Stimulated activated CD4-positive, alpha-beta T cell treated with anti-CD3 and anti-CD28 coated beads, Interleukin-1b, Interleukin-23, amount 100 ng/mL, for 4 hours (primary cell): ENCODE results near the gene P2RX3.
"Not testable (repeated sequence)": the region's sequence is repeated elsewhere in the genome, so short reads cannot be mapped to it uniquely, and the experiment has no call there.

Experiments used
- DNase-seq, 2 donors: peaks; one replicate each; pipeline ENCODE4 v3.0.0-alpha.2; 2020; ENCODE audit warnings: low read depth in 2 of 2

The P2RX3 gene

DNA sequence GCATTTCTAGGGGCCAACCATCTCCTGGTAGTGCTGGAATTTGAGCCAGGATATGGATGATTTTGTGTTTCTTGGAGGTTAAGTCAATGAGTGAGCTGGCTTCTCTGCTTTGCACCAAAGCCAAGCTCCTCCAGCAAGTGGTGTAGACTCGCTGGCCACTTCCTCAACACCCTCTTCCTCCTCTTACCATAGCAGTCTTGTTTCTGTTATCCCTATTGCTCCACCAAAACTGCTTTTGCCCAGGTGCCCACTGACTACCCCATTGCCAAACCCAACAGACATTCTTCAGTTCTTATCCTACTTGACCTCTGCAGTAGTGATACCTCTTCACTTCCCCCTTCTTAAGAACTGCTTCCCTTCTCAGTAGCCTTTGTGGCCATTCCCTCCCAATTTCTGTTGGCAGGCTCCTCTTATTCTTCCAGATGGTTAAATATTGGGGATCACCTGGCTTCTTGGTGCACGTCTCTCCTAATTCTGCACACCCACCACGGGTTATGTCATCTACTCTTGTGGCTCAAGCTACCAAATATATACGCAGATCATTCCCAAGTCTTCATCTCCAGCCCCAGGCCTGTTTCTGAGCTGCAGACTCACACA lies 59.3 kb downstream of the P2RX3 start:
- DNase-seq, result no peak

DNA sequence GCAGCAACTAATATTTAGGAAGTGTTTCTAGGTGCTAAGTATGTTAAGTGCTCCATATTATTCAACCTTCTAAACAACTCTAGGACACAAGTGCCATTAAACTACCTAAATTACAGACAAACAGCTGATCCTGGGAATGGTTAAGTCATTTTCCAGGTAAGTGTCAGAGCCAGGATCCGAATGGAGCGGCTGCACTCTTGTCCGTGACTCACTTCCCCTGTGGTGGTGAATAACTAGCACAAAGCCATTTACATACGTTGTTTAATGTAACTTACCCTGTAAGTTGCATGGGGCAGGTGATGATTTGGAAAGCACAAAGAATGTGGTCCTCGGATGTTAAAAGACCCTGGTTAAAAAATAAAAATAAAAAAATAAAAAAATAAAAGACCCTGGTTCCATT lies 61.1 kb downstream of the P2RX3 start:
- no peak for DNase-seq

DNA sequence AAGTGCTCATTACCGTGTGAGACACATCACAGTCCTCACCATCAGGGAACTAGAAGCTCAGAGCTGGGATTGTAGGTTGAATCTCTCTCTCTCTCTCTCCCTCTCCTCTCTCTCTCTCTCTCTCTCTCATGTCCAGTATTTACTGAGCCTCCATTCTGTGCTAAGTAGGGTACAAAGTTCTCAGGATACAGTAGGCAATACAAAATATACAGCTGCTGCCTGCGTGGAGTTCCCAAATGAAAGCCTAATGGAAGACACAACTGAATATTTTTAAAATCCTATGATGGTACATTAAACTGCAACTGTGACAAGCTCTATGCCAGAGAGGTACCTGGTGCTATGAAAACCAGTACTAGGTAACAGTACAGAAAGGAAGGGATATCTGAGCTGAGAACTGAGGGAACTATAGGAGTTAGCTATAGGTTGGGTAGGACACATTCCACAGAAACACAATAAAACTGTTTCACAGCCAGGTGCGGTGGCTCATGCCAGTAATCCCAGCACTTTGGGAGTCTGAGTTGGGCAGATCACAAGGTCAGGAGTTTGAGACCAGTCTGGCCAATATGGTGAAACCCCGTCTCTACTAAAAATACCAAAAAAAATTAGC lies 61.9 kb downstream of the P2RX3 start:
- DNase-seq, result no peak

DNA sequence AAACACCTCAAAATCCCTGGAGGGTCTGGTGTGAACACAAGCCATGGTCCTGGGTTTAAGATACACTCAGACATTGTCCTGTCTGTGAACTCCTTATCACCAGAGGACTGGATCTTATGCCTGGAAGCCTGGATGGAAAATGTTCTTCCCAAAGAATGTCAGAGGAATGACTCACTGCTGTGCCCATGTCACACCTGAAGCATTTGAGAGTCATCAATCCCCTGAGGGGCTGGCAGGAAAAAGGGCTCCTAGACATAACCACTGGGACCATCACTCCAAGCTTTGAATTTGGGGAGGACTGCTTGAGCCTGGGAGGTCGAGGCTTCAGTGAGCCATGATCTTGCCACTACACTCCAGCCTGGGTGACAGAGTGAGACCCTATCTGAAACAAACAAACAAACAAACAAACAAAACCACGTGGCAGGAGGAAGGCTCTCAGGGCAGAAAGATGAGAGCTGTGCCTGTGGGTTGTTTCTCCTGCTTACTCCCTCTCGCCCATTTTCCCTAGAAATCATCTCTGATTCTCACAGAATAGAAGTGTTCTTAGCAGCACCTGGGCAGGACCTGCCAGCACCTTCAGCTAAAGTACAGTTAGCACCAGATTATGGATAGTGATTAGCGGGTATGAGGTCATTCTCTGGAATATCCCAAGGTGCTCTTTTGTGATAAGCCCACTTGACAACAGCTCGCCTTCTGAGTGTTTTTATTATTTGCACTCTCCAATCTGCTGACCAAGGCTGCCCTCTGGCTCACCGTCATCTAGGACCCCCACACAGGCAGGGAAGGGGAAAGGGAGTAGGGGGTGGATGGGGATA lies 64.2 kb downstream of the P2RX3 start:
- no peak for DNase-seq

DNA sequence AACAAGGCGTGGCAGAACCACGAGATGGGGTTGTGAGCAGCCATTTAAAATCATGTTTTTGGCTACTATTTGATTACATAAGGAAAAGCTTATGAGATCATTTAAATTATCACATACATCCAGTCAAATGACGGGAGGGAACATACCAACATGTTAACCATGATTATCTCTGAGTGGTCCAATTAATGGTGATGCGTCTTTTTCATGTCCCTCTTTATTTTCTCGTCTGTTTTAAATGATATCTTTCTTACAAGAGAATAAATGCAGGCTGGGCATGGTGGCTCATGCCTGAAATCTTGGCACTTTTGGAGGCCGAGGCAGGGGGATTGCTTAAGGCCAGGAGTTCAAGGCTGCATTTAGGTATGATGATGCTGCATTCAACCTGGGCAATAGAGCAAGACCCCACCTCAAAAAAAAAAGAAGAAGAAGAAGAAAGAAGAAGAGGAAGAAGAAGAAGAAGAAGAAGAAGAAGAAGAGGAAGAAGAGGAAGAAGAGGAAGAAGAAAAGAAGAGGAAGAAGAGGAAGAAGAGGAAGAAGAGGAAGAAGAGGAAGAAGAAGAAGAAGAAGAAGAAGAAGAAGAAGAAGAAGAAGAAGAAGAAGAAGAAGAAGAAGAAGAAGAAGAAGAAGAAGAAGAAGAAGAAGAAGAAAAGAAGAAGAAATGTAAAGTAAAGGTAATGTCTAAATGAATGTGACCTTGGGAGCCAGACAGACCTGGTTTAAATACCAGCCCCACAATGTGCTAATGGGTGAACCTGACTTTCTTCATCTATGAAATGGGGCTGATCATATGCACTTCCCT lies 65.0 kb downstream of the P2RX3 start:
- not testable (repeated sequence) for DNase-seq

DNA sequence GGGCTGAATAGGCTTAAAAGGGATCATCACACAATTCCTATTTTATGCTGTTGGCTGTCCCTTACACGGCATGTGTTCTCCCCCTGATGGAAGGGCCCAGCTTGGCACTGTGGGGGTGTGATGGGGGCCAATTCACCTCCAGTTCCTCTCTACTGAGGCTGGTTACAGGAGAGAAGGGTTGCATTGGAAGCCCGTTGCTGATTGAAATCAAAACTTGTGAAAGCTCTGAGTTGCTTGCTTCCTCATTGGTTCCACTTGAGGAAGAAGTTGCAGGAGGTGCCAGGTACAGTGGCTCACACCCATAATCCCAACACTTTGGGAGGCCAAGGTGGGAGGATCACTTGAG lies 65.6 kb downstream of the P2RX3 start:
- no peak for DNase-seq

DNA sequence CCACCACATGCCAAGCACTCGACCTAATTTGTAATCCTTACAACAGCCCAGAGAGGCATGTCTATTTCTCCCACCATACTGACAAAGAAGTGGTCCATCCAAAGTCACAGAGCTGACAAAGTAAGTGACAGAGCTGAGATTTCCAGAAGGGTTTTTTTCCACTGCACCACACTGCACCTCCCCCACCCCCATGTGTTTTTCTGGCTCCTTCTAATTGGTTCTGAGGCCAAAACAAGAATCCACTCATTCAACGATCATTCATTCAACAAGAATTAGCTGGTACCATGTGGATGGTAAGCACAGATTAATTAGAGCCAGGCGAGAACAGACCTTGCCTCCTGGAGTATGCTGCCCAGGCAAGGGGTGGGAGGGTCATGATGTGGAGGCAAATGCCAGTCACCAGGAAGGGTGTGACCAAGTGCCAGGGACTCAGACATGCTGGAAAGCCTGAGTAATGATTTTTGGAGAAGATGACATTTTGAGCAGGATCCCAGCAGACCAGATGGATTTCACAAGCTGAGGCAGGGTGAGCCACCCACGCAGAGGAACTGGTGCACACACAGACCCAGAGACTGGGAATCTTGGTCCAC lies 67.2 kb downstream of the P2RX3 start:
- DNase-seq, result no peak

DNA sequence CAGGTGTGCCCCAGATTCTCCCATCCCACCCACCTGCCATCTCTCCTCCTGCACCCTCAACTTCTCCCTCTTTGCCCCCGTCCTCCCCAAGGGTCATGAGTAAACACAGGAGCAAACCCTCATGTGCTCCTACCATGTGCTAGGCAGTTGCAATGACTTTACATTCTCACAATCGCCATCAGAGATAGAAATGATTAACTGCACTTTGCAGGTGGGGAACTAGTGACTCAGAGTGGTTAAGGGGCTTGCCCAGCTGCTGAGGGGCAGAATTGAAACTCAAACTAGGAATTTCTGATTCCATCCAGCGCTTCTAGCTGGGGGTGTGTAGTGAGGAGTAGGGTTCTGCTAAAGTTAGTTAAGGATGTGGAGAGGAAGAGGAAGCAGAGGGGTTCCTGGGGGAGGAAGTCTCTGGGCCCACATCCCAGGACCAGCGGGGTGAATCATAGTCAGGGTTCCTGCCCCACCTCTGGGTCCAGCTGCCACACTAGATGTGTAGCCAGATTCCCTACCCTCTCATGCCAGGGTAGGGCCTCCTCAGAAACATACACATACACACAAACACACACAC lies 68.3 kb downstream of the P2RX3 start:
- peak; percentile 39 to 43 for DNase-seq

DNA sequence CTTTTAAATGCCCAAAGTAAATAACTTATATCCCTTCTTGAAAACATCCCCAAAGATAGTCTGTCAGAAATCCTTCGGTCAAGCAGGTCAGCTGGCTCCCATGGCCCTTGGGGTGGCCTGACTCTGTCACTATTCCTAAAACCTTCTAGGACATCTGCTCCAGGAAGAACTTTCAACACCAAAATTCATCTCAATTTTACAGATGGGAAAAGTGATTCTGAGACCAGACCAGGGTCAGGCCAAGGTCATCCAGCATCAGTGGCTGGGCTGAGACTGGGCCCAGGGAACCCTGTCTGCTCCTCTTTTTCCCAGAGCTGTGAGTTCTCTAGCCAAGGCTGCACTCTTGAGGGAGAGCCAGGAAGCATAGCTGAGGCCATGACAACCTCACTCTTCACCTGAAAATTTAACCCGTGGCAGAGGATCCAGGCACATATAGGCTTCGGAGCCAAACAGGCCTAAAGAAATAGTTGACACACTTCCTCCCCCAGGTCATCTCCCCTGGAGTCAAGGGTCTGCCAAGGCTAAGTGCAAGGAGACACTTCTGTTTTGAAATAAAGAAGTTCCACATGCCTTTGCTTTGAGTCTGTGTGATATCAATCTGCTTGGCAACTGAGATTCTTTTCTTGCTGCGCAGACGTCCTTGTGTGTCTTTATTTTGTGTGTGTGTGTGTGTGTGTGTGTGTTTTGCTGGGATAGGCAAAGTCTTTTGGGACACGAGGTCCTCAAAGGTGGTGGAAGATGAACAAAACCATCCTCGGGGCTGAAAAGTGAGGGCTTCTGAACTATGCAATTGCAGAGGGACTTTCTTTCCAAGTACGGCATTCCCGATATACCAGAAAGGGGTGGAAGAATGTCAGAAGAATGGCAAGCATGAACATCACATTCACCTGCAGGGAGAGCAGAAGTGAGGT lies 69.1 kb downstream of the P2RX3 start:
- no peak for DNase-seq

DNA sequence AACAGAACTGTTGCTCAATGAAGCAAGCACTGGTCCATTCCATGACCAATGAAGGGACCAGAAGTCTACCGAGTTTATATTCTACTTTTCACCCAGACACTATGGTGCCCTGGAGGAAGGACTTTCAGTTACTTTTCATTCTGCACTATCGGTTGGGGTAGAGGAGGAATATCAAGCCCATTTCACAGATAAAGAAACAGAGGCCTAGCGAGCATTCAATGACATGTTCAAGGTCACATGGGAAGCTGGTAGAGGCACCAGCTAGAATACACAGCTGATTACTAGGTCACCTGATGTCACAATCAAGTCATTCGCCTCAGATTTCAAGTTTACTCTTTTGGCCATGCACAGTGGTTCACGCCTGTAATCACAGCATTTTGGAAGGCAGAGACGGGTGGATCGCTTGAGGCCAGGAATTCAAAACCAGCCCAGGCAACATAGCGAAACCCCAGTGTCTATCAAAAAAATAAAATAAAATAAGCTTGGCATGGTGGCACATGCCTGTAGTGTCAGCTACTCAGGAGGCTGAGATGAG lies 69.9 kb downstream of the P2RX3 start:
- no peak for DNase-seq

DNA sequence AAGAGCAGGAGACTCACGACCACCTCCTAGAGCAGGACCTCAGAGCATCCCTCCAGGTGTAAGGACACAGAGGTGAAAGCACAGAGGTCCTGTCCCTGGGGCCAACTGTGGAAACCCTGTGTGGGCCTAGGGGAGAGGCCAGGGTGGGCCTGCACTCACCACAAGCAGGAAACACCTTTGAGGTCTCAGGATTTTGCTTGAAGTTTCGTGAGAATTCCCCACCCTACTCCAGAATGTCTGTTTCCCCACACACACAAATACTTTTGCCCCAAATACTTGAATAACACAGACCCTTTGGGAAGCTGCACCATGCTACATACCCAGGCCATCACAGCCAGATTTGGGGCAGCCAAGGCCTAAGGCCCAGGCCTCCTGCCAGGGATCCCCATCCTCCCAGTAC lies 70.6 kb downstream of the P2RX3 start:
- DNase-seq, result no peak

DNA sequence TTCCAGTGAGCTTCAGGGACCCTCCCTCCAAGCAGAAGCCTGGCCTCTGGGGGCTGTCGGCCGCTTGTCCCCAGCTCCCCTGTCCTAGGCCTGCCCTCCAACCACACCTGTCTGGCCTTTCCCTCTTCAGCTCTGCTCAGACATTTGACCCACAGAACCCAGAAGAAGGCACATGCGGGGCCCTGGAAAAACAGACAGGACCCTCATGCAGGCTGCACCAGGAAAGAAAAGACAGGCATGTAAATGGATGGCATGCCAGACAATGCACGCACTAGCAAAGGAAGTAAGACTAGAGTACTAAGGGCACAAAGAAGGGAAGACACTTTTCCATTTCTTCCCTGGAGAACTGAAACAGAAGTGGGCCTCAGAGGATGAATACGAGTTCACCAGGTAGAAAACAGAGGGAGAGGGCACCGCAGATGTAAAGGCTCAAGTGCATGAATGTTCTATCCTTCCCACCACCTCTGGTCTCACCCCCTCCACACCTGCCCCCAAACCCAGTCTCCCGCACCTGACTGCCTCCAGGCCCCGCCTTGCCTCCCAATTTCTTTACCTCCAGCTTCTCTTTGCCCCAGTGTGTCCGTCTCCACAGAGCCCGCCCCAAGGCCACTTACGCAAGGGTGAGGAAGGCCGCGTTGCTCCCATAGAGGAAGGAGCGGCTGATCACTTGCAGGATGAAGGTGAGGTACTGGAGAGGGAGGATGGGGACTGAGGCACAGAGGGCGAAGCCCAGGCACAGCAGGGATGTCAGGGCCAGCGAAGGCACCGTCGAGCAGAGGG lies 71.4 kb downstream of the P2RX3 start:
- no peak for DNase-seq

DNA sequence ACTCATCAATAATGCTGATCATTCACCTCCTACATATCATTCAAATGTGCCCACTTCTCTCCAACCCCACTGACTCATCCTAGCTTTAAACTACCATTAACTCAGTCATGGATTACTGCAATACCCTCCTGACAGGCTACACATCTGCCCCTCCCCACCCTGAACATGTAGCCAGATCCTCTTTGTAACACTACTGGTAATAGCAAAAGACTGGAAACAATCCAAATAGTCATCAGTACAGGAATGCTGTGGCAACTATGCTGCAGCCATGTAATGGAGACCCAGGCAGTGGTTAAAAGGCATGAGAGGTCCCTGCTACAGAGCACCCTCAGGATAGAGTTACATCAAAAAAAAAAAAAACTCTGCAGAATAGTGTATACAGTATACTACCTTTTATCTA lies 72.1 kb downstream of the P2RX3 start:
- no peak for DNase-seq

DNA sequence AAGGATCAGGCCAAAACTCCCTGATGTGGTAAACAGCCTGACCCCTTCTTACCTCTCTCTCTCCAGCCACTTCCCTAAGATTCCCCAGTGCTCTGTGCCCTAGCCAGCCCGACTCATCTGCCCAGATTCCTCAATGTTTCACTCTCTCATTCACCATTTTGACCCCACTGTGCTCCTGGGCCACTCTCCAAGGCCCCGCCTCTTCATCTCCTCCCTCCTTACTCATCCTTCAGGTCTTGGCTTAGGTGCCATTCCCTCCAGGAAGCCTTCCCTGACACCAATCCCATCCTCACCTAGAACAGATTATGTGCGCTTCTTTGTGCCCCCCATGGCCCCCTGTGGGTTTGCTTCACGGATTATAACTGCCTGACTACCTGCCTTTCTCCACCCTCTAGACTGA lies 75.5 kb downstream of the P2RX3 start:
- DNase-seq, result no peak

DNA sequence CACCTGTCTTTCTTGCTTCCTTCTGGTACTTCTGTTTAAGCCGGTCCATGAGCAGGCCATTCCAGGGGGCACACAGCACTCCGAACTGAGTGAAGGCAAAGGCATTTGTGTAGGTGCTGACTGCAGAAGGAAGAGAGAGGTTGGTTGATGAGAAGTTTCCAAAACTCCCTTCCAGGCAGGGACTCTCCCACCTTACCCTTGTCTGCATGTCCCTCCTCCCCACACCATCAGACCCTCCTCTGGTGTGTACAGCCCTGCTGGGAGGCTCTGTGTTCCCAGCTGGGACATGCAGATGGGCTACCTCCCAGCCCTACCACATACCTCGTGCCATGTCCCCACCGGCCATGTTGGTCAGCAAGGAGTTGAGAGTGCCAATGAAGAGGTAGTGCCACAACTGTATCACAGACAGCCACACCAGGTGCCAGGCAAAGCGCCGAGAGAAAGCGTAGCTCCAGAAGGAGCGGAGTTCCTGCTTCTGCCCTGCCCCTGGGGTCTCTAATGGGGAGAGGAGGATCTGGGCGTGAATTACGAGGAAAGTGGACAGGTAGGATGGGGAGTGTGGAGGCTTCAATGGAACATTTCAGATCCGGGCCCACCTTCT lies 76.6 kb downstream of the P2RX3 start:
- DNase-seq, result no peak

DNA sequence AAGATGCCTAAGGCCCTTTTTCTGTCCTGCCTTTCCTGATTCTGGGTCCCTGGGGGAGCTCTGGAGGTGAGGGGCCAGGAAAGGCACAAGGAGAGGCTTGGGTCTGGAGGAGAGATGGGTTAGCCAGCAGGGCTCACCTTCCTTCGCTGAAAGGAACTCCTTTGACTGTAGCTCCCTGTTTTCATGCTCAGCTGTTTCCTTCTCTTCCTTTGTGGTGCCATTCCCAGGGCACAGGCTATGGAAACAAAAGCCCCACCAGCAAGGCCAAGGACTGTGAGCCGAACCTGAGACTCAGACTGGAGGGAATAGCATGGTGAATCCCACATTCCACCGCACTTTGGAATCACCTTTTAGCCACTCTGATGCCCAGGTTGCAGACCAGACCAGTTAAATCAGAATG lies 78.3 kb downstream of the P2RX3 start:
- DNase-seq, result no peak

DNA sequence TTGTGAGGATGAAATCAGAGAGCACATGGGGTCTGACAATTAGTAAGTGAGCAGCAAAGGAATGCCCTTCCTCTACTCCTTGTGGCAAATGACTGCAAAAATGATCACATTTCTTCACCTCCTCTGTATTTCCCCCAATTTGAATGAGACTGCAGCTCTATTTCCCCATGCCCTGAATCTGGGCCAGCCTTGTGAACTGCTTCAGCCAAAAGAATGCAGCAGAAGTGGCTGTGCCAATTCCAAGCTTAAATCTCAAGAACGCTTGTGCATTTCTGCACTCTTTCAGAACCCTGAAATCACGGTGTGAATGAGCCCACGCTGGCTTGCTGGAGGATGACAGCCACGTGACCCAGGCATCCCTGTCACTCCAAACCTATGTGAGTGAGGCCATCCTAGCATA lies 78.9 kb downstream of the P2RX3 start:
- no peak for DNase-seq

DNA sequence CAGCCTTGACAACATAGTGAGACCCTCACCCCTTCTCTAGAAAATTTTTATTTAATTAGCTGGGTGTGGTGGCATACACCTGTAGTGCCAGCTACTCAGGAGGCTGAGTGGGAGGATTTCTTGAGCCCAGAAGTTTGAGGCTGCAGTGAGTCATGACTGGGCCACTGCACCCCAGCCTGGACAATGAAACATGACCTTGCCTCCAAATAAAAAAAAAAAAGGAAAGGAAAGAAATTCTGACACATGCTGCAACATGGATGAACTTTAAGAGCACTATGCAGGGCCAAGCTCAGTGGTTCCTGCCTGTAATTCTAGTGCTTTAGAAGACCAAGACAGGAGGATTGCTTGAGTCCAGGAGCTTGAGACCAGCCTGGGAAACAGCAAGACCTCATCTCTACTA lies 80.0 kb downstream of the P2RX3 start:
- no peak for DNase-seq

DNA sequence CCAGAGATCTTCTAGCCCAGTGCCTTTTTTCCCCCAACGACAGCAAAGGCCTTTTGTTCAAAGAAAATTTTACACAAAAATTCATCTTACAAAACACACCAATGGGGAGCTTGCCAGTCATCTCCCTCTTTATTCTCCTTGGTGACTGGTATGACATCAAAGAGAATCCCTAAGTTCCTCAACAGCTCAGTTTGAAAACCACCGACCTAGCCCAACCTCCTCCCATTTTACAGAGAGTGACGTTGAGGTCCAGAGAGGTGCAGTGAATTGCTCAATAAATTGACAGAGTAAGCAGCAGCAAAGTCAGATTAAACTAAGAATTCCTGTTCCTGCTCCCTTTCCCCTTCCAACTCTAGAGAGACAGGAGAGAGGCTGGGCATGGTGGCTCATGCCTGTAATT lies 81.0 kb downstream of the P2RX3 start:
- DNase-seq, result no peak
